ENCODE measurements around the gene AMOTL2.

DNA sequence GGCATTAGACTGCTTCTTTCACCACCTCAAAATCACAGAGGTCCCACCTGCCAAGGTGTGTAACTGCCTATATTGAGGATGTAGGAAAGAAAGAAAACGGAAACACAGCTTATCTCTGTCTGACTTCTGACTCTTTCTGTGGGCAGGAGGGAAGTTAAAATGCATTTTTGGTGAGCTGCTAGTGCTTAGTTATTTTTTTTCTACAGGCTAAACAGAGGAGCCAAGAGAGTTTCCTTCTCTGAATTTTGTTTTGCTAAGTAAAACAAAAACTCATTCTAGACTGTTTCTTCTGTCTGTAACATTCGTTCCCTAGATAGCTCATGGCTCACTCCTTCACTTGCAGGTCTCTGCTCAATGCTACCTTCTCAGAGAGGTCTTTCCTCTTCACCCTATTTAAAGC lies 18.8 kb upstream of the AMOTL2 start:
- TF ChIP-seq CEBPB (IDR thresholded peaks at IDR 0.05): no peak
- no peak for TF ChIP-seq RAD21 (IDR thresholded peaks at IDR 0.05; ENCODE audit: low read depth)
- TF ChIP-seq EP300 (IDR thresholded peaks at IDR 0.05; ENCODE audit: borderline replicate concordance): no peak
- TF ChIP-seq CREB1 (IDR thresholded peaks at IDR 0.05; ENCODE audit: low read depth): no peak
- no peak for TF ChIP-seq EGR1 (IDR thresholded peaks at IDR 0.05)
- TF ChIP-seq, protein P1, sequence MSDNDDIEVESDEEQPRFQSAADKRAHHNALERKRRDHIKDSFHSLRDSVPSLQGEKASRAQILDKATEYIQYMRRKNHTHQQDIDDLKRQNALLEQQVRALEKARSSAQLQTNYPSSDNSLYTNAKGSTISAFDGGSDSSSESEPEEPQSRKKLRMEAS (IDR thresholded peaks at IDR 0.05): no peak
- no peak for TF ChIP-seq YY1 (IDR thresholded peaks at IDR 0.05; ENCODE audit: low read depth)
- TF ChIP-seq TAF1 (IDR thresholded peaks at IDR 0.05; ENCODE audit: low read depth): no peak
- TF ChIP-seq, protein P2, sequence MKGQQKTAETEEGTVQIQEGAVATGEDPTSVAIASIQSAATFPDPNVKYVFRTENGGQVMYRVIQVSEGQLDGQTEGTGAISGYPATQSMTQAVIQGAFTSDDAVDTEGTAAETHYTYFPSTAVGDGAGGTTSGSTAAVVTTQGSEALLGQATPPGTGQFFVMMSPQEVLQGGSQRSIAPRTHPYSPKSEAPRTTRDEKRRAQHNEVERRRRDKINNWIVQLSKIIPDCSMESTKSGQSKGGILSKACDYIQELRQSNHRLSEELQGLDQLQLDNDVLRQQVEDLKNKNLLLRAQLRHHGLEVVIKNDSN (IDR thresholded peaks at IDR 0.05): no peak
- TF ChIP-seq ZBTB7A (IDR thresholded peaks at IDR 0.05; ENCODE audit: low read depth): no peak
- no peak for TF ChIP-seq FOXM1 (IDR thresholded peaks at IDR 0.05; ENCODE audit: borderline replicate concordance, low read depth)
- no peak for TF ChIP-seq TCF12 (IDR thresholded peaks at IDR 0.05; ENCODE audit: low read depth)
